Activated naive CD4-positive, alpha-beta T cell treated with anti-CD3 and anti-CD28 coated beads for 36 hours (primary cell): ENCODE data around the gene POU5F2. TPM values are rescaled to one million over a fixed set of nuclear protein-coding genes. Genes with fewer than 3 reads are reported as not detected.

Experiments
- CTCF ChIA-PET: fragments of 350-600 bp; sonication (Branson Sonifier 250); formaldehyde crosslinking; loops from one replicate; lab custom pipeline; 2021; ENCODE audit warnings: antibody characterized with exemption; lab: Charles Lee
- DNase-seq: peaks from one replicate; pipeline ENCODE4 v3.0.0-alpha.2; 2020
- H3K27ac Mint-ChIP-seq: one replicate; pipeline ENCODE4 v1.8.0; 2021; ENCODE audit warnings: mild to moderate bottlenecking, mixed read lengths
- H3K27me3 Mint-ChIP-seq: one replicate; pipeline ENCODE4 v1.8.0; 2021; ENCODE audit warnings: low read depth, mixed read lengths
- H3K36me3 Mint-ChIP-seq: one replicate; pipeline ENCODE4 v1.8.0; 2021; ENCODE audit warnings: low read depth, mixed read lengths
- H3K4me1 Mint-ChIP-seq: one replicate; pipeline ENCODE4 v1.8.0; 2021; ENCODE audit warnings: low read depth, mixed read lengths
- H3K4me3 Mint-ChIP-seq: one replicate; pipeline ENCODE4 v1.8.0; 2021; ENCODE audit warnings: mild to moderate bottlenecking, moderate library complexity, mixed read lengths
- H3K9me3 Mint-ChIP-seq: one replicate; pipeline ENCODE4 v1.8.0; 2021; ENCODE audit warnings: mixed read lengths
- intact Hi-C: fragments of 100-400 bp; cut with micrococcal nuclease; formaldehyde crosslinking; loops from one replicate; pipeline ENCODE4 v1.15.1; 2023
- total RNA-seq, 2 experiments: library from RNA; stranded (reverse); gene quantifications; one replicate each; pipeline ENCODE4 v1.2.3, GENCODE V29; 2021

The POU5F2 gene
- total RNA-seq, 2 experiments from 2014 or later, result 0.24 to 0.27 TPM

GRCh38 chr5:93735378-93735777 lies 6.0 kb downstream of the POU5F2 start:
- intact Hi-C loops, result no loop called here
- Mint-ChIP-seq H3K4me1 (no peaks in the 10 kb centered on the region), H3K36me3 (peaks cover 25% of the 10 kb centered on the region), H3K27me3 (no peaks in the 10 kb centered on the region), H3K9me3 (peaks cover 2% of the 10 kb centered on the region), H3K27ac (no peak overlapping the region), H3K4me3 (no peak overlapping the region)
- DNase-seq, result no peak
- CTCF ChIA-PET, result interaction anchor here (0.7 kb wide), 1 partner anchor 20 kb away, joined by 3 read pairs; no protein-coding TSS in a partner anchor

DNA sequence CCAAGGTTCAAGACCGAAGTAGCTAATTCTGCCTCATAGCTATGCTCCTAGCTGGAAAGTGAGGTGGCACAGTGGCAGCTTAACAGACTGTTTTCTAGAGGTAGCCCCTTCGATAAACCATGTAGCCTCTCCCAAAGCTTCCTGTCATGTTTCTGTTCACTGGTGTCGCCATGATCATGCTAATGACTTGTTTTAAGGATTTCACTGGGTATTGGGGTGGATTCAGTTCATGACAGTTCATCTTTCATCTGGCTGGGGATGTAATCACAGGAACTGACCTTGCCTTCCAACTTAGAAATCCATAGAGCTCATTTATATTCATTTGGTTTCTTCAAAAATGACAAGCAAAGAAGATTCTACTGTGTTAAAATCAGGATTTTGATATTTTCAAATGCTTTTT lies 9.4 kb downstream of the POU5F2 start:
- DNase-seq, result no peak
- H3K4me3 Mint-ChIP-seq, result no peak overlapping the region
- intact Hi-C loops, result no loop called here
- peaks cover 3% of the 10 kb centered on the region for H3K36me3 Mint-ChIP-seq
- H3K27ac Mint-ChIP-seq, result no peak overlapping the region
- H3K4me1 Mint-ChIP-seq, result no peaks in the 10 kb centered on the region
- CTCF ChIA-PET, result interaction anchor here (0.6 kb wide), 1 partner anchor 14 kb away, joined by 3 read pairs; no protein-coding TSS in a partner anchor
- H3K9me3 Mint-ChIP-seq, result no peaks in the 10 kb centered on the region
- no peaks in the 10 kb centered on the region for H3K27me3 Mint-ChIP-seq

GRCh38 chr5:93726595-93726994 lies 14.8 kb downstream of the POU5F2 start:
- no peak for DNase-seq

GRCh38 chr5:93724791-93725190 lies 16.6 kb downstream of the POU5F2 start:
- intact Hi-C loops, result no loop called here

More at GRCh38 chr5:93726595-93726994, 14.8 kb downstream of the POU5F2 start:
- Mint-ChIP-seq H3K4me1 (peaks cover under 1% of the 10 kb centered on the region), H3K4me3 (no peak overlapping the region), H3K27me3 (no peaks in the 10 kb centered on the region), H3K27ac (no peak overlapping the region), H3K36me3 (no peaks in the 10 kb centered on the region), H3K9me3 (no peaks in the 10 kb centered on the region)
- CTCF ChIA-PET, result interaction anchor here (0.7 to 0.9 kb wide), 2 partner anchors 12 to 285 kb away, joined by 3 read pairs; no protein-coding TSS in a partner anchor
- intact Hi-C loops, result no loop called here

GRCh38 chr5:93723681-93724080 lies 17.7 kb downstream of the POU5F2 start:
- no peak for DNase-seq
- H3K4me1 Mint-ChIP-seq, result peaks cover 7% of the 10 kb centered on the region
- intact Hi-C loops, result no loop called here

More at GRCh38 chr5:93724791-93725190, 16.6 kb downstream of the POU5F2 start:
- H3K36me3 Mint-ChIP-seq, result no peaks in the 10 kb centered on the region
- DNase-seq, result no peak
- no peaks in the 10 kb centered on the region for H3K9me3 Mint-ChIP-seq
- no peaks in the 10 kb centered on the region for H3K27me3 Mint-ChIP-seq
- CTCF ChIA-PET, result no interaction called here
- peaks cover 7% of the 10 kb centered on the region for H3K4me1 Mint-ChIP-seq
- H3K27ac Mint-ChIP-seq, result no peak overlapping the region
- H3K4me3 Mint-ChIP-seq, result no peak overlapping the region

GRCh38 chr5:93723005-93723404 lies 18.4 kb downstream of the POU5F2 start:
- H3K4me3 Mint-ChIP-seq, result no peak overlapping the region
- H3K36me3 Mint-ChIP-seq, result peaks cover 5% of the 10 kb centered on the region
- CTCF ChIA-PET, result interaction anchor here (1.0 to 1.4 kb wide), 2 partner anchors 14 to 78 kb away, joined by 3 to 7 read pairs; no protein-coding TSS in a partner anchor
- H3K27ac Mint-ChIP-seq, result no peak overlapping the region
- intact Hi-C loops, result no loop called here
- no peaks in the 10 kb centered on the region for H3K27me3 Mint-ChIP-seq
- H3K9me3 Mint-ChIP-seq, result no peaks in the 10 kb centered on the region
- DNase-seq, result no peak
- H3K4me1 Mint-ChIP-seq, result peaks cover 7% of the 10 kb centered on the region

More at GRCh38 chr5:93723681-93724080, 17.7 kb downstream of the POU5F2 start:
- Mint-ChIP-seq H3K4me3 (no peak overlapping the region), H3K27ac (no peak overlapping the region), H3K9me3 (no peaks in the 10 kb centered on the region), H3K27me3 (no peaks in the 10 kb centered on the region), H3K36me3 (peaks cover 3% of the 10 kb centered on the region)
- CTCF ChIA-PET, result interaction anchor here (0.7 to 1.4 kb wide), 4 partner anchors 13 to 142 kb away, joined by 3 to 7 read pairs (median 3); partner anchors contain the start of gene NR2F1-AS1

GRCh38 chr5:93722588-93722987 lies 18.8 kb downstream of the POU5F2 start:
- no peak overlapping the region for H3K4me3 Mint-ChIP-seq
- no peaks in the 10 kb centered on the region for H3K9me3 Mint-ChIP-seq
- no peak for DNase-seq

DNA sequence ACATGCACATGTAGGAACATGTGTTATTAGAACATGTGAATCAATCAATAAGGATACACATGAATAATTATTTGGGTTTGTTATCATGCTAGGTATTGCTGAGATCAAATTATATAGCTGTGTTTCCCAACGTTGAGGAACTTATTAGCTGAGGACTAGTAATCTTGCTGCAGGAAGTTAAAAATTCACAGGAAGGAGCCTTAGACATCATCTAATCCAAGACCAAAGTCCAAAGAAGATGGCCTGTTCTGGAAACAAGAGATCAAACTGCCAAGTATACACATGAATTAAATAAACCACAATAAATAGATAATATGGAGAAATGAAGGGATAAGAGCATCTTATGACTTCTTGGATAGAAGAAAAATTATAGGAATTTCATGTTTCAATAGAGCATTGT lies 19.9 kb downstream of the POU5F2 start:
- Mint-ChIP-seq H3K4me1 (peaks cover 7% of the 10 kb centered on the region), H3K9me3 (no peaks in the 10 kb centered on the region), H3K4me3 (no peak overlapping the region), H3K36me3 (peaks cover 5% of the 10 kb centered on the region), H3K27ac (no peak overlapping the region), H3K27me3 (no peaks in the 10 kb centered on the region)
- intact Hi-C loops, result loop anchor here (1.0 kb wide), 1 partner anchor 101 kb away; no protein-coding TSS in a partner anchor
- CTCF ChIA-PET, result no interaction called here
- no peak for DNase-seq

More at GRCh38 chr5:93722588-93722987, 18.8 kb downstream of the POU5F2 start:
- CTCF ChIA-PET, result interaction anchor here (0.5 to 1.4 kb wide), 2 partner anchors 78 to 139 kb away, joined by 3 to 7 read pairs; no protein-coding TSS in a partner anchor
- Mint-ChIP-seq H3K4me1 (peaks cover 7% of the 10 kb centered on the region), H3K36me3 (peaks cover 5% of the 10 kb centered on the region), H3K27ac (no peak overlapping the region), H3K27me3 (no peaks in the 10 kb centered on the region)
- intact Hi-C loops, result no loop called here

- Mint-ChIP-seq H3K4me3 (no peak overlapping the region), H3K27ac (no peak overlapping the region), H3K36me3 (peaks cover 5% of the 10 kb centered on the region), H3K27me3 (no peaks in the 10 kb centered on the region), H3K4me1 (peaks cover 7% of the 10 kb centered on the region), H3K9me3 (no peaks in the 10 kb centered on the region)
- intact Hi-C loops, result loop anchor here (1.0 kb wide), 1 partner anchor 101 kb away; no protein-coding TSS in a partner anchor
- peak; percentile 54 for DNase-seq
- CTCF ChIA-PET, result no interaction called here
Observed at GRCh38 chr5:93721071-93721470, 20.3 kb downstream of the POU5F2 start.

DNA sequence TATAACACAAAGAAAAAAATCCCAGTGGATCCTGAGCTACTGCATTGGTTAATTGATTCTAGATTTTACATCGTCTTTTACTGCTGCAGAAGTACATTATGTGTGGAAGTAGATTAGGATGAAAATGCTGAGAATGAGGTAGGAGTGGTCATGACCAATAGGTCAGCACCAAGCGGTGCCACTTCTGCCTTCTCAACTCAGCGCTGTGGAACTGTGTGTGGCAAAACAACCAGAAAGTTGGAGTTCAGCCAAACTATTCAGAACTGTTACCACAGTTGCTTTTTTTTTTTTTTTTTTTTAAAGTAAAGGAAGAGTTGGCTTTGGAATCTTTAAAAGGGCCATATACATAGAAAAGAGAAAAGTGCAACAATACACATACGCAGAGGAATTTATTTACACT lies 24.2 kb downstream of the POU5F2 start:
- Mint-ChIP-seq H3K4me1 (peaks cover 7% of the 10 kb centered on the region), H3K9me3 (no peaks in the 10 kb centered on the region), H3K27ac (no peak overlapping the region), H3K27me3 (no peaks in the 10 kb centered on the region), H3K4me3 (no peak overlapping the region), H3K36me3 (peaks cover 5% of the 10 kb centered on the region)
- intact Hi-C loops, result no loop called here
- no peak for DNase-seq
- CTCF ChIA-PET, result interaction anchor here (0.5 kb wide), 1 partner anchor 987 kb away, joined by 5 read pairs; no protein-coding TSS in a partner anchor

GRCh38 chr5:93716453-93716852 lies 24.9 kb downstream of the POU5F2 start:
- CTCF ChIA-PET, result interaction anchor here (0.5 kb wide), 1 partner anchor 986 kb away, joined by 5 read pairs; no protein-coding TSS in a partner anchor
- Mint-ChIP-seq H3K36me3 (peaks cover 5% of the 10 kb centered on the region), H3K27ac (no peak overlapping the region), H3K27me3 (no peaks in the 10 kb centered on the region), H3K4me1 (peaks cover 5% of the 10 kb centered on the region), H3K4me3 (no peak overlapping the region), H3K9me3 (no peaks in the 10 kb centered on the region)
- intact Hi-C loops, result no loop called here
- no peak for DNase-seq

DNA sequence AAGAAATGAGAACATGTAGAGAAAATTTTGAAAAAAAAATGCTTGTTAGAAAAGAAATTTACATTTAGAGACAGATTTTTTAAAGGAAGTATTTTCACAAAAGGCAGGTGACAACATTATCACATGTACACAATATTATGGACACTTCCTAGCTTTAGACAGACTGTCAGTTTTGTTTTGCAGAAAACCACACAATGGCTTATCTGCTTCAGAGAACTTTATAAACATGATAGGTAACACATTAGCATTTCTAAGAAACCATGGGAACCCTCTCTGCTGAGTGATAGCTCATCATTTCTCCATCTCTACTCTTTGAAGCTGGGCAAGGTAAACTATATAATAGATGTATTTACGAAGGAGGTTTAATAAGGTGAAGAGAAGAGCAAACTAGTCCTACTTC lies 25.6 kb downstream of the POU5F2 start:
- no peak overlapping the region for H3K4me3 Mint-ChIP-seq
- no peaks in the 10 kb centered on the region for H3K9me3 Mint-ChIP-seq
- peaks cover 5% of the 10 kb centered on the region for H3K36me3 Mint-ChIP-seq
- CTCF ChIA-PET, result no interaction called here
- no peaks in the 10 kb centered on the region for H3K4me1 Mint-ChIP-seq
- intact Hi-C loops, result no loop called here
- H3K27ac Mint-ChIP-seq, result no peak overlapping the region
- DNase-seq, result no peak
- H3K27me3 Mint-ChIP-seq, result no peaks in the 10 kb centered on the region

DNA sequence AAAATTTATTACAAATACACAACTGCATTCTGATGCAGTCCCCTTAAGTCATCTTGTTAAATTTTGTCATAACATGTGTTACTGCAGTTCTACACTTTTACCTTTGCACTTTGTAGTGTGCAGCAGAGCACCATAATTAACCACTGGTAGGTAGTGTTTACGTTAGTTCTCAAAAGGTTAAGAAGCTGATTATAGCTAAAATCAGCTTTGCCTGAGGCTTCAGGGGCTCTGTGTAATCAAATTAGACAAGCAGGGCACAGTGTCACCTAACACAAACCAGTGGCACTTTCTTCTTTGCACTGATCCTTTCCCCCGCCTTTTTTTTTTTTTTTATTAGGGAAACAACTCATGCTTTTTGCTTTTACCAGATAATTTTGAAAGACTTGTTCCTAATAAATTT lies 26.1 kb downstream of the POU5F2 start:
- no peak for DNase-seq
- Mint-ChIP-seq H3K27me3 (no peaks in the 10 kb centered on the region), H3K27ac (no peak overlapping the region), H3K9me3 (no peaks in the 10 kb centered on the region), H3K4me1 (no peaks in the 10 kb centered on the region), H3K4me3 (no peak overlapping the region), H3K36me3 (peaks cover 5% of the 10 kb centered on the region)
- CTCF ChIA-PET, result no interaction called here
- intact Hi-C loops, result no loop called here
